Measurements from ENCODE around the gene RAD21L1.

Gene RAD21L1

DNA sequence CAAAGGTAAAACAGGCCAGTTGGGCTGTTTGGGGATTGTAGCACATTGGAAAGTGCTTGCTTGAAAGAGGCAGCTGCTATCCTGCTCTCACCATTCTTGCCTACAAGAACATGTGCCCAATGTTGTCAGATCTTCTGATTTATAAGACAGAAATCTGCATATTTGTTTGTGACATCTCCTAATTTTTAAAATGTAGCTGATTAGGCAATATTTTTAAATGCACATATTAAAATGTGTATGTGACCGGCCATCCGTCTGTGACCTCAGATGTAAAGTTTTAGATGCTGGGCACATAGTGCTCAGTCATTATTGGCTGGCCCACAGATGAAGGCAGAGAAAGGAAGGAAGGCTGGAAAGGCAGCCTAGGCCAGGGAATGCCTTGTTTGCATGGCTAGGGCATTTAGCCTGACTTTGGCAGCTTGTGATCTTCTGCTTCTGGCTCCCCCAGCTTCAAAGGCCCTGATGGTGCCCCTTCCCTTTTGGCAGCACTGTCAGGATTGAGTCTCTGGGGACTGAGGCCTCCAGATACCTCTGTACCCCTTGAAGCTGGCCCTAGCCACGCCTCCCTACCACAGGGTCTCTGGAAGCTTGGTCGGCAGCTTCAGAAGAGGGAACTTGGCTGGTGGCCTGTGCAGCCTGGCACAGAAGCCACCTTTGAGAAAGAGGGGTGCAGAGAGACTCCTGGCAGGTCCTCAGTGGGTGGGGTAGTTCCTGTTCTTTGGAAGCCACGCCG lies 46.7 kb downstream of the RAD21L1 start:
- no peak for DNase-seq (ENCODE audit: low read depth in 2 of 2)

DNA sequence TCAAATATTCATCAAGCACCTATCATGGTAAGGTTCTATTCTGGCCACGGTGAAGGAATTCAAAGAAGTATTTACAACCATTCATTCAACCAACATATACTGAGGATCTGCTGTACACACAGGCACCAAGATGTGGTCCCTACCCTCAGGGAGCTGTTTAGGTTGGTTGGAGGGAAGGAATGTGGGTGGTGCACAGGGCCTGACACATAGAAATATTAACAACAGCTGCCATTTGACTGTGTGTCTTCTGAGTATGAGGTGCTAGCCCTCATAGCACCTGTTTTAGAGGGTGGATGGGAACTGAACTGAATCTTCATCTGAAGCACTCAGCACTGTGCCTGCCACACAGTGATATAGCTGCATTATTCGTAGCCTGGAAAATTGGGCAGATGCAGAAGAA lies 47.5 kb downstream of the RAD21L1 start:
- no peak for DNase-seq (ENCODE audit: low read depth in 2 of 2)

DNA sequence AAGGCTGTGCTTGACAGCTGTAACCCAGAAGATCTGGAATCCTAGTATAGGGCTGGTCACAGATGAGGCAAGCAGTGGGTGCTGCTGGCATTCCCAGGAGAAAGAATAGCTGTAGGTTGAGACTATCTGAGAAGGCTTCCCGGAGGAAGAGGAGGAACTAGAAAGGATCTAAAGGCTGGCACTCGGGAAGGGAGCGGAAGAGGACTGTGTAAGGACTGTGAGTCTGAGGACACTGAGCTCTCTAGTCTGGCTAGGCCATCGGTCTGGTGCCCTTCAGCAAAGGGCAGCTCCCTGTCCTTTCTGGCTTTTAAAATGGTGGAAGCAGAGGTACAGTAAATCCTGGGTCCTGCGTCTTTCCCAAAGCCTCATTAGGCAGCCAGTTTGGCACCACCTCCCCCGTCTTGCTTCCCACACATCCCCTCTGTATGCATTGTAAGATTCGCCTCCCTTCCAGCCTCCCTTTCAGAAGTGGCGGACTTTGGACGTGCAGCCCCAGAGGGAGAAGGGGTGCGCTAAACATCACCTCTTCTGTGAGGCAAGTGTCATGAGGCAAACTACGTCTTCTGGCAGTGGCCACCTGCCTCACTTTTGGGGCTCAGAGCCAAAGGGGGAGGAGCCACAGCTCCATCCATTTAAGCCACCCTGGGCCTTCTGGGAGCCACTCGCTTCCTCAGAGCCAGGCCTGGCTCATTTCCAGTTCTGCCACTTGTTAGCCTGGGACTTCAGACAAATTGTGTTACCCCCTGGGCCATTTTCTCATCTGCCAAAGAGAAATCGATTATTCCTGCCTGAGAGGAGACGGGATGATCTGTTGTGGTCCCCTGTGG lies 48.9 kb downstream of the RAD21L1 start:
- no peak for DNase-seq (ENCODE audit: low read depth in 2 of 2)

DNA sequence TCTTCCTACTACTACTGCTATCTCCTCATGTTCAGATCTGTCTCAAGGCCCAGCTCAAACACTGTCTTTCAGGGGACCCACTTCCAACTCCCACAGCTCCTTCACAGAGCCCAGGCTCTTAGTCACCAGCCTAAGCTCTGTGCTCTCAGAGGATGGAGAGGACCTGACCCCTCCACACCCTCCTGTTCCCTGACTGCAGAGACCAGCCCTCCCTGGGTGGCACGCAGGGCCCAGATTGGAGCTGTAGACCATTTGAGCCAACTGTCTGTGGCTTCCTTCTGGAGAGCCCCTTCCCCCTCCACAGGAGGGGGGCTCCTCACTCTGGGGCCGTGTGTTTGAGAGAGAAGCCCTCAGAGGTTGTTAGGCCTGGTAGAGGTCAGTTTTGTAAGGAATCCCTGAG lies 50.1 kb downstream of the RAD21L1 start:
- DNase-seq (ENCODE audit: low read depth in 2 of 2): no peak

DNA sequence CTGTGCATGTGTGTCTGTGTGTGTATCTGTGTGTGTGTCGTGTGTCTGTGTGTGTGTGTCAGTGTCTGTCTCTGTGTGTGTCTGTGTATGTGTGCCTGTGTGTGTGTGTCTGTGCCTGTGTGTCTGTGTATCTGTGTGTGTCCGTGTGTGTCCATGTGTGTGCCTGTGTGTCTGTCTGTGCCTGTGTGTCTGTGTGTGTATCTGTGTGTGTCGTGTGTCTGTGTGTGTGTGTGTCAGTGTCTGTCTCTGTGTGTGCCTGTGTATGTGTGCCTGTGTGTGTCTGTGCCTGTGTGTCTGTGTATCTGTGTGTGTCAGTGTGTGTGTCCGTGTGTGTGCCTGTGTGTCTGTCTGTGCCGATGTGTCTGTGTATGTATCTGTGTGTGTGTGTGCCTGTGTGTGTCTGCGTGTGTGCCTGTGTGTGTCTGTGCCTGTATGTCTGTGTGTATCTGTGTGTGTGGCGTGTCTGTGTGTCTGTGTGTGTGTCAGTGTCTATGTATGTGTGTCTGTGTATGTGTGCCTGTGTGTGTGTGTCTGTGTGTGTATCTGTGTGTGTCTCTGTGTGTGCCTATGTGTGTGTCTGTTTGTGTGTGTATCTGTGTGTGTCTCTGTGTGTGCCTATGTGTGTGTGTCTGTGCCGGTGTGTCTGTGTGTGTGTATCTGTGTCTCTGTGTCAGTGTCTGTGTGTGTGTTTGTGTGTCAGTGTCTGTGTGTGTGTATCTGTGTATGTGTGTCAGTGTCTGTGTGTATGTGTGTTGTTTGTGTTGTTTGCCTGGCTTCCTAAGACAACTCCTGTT lies 51.9 kb downstream of the RAD21L1 start:
- no peak for DNase-seq (ENCODE audit: low read depth in 2 of 2)

DNA sequence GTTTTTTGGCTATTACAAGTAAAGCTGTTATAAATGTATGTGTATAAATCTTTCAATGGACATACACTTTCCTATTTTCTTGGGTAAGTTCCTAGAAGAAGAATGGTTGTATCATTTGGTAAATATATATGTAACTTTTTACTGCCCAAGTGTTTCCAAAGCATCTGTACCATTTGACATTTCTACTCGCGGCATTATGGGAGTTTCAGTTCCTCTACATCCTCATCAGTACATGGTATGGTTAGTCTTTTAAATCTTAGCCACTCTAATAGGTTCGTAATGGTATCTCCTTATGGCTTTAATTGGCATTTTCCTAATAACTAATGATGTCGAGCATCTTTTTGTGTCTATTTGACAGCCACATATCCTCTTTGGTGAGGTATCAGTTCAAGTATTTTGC lies 53.1 kb downstream of the RAD21L1 start:
- DNase-seq (ENCODE audit: low read depth in 2 of 2): no peak

DNA sequence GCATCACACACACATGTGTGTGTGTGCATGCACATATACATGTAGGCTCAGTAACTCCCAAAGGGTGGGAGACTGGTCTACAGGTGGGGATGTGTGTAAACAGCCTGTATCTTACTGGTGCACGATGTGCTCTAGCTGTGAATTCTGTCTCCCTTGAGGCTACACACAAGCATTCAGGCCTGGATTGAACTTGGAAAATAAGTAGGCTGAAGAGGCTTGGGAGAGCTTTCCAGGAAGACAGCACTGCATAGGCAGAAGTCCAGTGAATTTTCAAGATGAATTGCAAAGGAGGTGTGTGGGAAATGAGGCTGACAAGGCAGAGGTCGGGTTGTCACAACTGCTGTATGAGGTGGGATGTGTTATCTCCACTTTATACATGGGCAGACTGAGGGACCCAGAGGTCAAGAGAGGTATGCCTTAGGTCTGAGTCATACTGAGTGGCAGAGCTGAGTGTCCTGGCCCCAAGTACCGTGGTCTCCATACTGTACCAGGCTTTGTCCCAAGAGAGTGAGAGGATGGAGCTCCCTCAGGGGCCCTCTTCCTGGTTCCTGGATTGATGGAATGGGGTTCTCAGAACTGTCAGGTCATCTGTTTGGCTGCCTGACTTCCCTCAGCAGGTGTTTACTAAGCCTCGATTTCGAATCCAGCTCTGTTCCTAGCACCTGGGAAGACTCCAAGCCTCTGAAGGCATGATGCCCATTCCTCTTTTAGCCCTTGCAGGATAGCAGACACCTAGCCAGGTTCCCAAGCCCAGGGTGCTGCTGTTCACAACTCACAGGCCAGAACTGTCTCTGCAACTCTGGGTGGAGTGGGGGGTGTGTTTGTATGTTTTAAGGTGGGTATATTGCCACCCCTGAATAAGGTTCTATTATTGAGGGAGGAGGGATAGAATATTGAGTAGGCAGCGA lies 54.6 kb downstream of the RAD21L1 start:
- no peak for DNase-seq (ENCODE audit: low read depth in 2 of 2)

DNA sequence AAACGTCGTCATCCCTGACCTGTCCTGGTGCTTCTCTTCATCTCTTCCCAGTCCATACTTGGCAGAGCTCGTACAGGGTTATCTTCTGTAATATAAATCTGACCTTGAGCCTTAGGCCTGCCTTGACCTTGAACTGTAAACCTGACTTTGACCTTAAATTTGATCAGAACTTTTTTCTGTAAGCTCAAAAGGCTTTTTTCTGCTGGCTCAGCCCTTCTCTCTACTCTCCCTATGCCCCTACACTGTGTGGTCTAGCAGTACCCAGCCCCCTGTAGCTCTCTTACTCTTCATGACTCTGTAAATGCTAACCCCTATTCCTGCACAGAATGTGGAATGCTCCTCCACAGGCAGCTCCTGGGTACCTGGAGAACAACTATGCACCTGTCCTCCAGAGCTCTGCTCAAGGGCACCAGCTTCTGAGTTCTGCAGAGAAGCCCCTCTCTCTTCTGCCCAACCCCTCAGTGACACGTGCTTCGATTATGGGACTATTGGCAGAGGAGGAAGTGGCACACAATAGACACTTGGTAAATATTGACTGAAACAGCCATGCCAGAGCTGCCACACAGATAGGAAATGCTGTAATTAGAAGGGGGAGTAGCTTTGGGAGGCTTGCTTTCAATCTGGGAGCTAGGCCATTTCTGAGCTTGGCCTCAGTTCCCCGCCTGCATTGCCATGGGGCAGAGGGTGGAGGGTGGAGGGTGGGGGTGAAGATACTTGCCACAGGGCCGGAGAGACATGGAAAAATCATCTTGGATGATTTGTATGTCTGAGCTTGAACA lies 55.6 kb downstream of the RAD21L1 start:
- DNase-seq (ENCODE audit: low read depth in 2 of 2): no peak

DNA sequence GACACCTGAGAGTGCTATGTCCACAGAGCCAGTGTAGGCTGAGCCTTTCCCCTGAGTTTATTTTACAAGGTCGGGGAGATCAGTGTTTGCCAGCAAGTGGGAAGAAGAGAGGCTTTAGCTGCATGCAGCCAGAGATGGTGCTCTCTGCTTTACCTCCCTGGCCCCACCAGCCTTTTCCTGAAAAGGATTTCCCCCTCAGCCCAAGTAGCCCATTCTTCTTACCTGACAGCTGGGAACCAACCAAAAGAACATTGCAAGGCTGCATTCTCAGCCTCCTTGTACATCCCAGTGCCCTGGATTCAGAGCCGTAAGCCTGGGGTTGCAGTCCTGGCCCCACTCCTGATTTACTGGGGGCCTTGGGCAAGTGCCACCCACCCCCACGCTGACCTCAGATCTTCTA lies 57.1 kb downstream of the RAD21L1 start:
- DNase-seq (ENCODE audit: low read depth in 2 of 2): no peak

DNA sequence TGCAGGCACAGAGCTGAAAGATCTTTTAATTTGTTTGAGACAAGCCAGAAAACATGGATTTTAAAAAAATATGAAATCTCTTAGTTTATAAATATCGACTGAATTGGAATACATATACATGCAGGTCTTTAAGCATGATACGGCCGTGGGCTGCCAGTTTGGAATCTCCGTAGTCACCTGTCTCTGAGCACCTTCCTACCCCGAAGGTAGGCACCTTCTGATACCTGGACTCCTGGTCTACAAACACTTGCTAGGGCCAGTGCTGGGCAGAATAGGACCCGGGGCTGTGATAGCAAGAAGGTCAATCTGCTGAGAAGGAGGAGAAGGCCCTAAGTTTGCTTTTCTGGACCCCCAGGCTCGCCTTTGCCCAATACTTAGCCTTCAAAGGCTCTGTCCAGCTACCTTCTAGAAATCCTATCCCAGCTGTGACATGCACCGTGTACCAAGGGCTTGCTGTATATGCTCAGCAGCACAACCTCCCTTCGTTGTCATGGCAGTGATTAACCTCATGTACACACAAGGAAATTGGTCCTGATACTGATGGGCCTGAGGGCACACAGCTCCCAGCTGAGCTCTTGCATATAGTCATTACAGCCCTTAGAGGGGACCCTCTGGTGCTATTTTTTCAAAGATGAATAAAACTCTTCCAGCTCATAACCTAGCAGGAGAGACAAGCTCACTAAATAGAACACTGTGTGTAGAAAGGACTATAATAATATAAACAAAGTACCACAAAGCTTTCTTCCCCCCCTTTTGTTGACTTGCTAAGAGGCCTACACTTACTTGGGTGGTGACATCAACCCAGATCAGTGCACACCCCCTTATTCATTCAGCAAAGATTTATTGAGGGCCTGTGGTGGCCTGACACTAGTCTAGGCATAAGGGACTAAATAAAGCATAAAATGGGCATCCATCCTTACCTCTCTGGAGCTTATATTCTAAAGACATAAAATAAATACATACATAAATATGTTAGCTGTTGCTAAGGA lies 58.0 kb downstream of the RAD21L1 start:
- DNase-seq (ENCODE audit: low read depth in 2 of 2): no peak

DNA sequence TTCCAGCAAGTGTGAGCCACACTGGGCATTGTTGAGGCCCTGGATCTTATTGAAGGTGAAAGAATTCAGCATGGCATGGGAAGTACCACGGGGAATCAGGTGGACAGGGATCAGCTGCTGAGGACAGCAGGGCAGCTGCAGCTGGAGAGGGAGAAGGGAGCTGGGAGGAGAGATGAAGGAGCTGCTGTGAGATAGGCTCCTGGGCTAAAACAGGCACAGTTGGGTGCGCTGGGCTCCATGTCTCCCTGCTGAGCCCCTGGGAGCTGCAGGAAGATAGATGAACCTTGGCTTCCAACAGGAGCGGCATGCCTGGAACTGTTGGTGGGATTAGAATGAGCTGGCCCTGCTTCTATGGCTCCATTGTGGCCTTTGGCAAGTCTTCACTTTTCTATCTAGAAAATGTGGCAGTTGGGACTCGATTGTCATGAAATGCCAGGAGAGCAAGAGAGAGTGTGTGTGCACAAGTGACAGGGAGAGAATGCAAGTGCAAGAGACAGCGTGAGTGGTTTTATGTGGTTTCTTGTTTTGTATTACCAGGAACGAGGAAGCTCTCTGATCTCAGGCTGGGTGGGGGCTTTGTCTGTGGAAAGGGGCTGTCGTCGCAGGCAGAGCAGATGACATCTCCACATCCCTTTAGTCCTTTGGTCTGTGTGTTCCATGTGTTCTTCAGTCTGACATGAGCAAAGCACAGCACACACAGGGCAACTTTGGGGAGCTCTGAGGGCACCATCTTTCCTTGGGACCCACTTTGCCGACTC lies 60.6 kb downstream of the RAD21L1 start:
- no peak for DNase-seq (ENCODE audit: low read depth in 2 of 2)

DNA sequence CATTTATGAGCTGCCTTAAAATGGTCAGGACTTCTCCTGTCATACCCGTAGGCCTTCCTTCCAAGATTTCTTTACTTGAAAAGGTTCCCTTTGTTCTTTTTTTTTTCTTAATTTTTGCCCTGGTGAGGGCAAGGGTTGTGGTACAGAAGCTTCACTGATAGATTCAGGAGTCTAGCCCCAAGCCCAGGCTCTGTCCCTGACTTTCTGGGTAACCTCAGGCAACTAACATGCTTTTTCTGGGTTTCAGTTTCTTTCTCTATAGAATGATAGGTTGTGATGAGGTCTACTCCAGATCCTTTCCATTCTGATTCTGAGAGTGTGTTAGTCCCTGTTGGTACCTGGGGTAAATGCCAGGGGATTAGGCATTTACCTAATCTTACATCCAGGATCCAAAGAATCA lies 61.5 kb downstream of the RAD21L1 start:
- no peak for DNase-seq (ENCODE audit: low read depth in 2 of 2)

DNA sequence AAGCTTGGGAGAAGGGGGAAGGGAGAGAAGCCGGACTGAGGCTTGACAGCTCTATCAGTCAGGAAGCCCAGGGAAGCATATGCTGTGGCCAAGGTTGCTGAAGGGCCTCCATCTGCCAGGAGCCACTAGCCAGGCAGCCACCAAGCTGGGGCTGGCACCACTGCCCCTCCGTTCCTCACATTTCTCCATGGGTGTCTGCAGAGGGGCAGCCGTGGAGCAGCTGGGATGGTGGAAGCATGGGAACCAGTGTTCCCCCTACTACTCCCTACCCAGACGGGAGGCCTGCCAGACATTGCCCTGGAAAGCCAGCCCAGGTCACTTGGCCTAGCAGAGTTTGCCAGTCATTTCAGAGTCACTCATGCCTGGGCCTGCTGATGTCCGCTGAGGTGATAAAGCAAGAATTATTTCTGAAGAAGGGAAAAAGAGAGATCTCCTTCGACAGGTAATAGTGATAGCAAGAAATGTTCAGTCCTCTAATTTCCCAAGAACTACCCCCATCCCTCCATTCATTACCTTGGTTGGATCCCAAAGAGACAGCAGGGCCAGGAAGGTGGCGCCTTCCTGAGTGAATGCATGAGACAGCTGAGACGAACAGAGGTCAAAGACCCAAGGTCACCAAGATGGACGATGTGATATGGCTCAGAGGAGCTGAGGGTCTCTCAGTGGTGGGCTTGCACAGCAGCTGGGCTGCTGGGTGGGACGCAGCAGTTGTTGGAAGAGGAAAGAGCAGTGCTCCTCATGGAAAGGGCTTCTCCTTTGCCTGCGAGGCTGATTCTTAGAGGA lies 62.1 kb downstream of the RAD21L1 start:
- DNase-seq (ENCODE audit: low read depth in 2 of 2): no peak

DNA sequence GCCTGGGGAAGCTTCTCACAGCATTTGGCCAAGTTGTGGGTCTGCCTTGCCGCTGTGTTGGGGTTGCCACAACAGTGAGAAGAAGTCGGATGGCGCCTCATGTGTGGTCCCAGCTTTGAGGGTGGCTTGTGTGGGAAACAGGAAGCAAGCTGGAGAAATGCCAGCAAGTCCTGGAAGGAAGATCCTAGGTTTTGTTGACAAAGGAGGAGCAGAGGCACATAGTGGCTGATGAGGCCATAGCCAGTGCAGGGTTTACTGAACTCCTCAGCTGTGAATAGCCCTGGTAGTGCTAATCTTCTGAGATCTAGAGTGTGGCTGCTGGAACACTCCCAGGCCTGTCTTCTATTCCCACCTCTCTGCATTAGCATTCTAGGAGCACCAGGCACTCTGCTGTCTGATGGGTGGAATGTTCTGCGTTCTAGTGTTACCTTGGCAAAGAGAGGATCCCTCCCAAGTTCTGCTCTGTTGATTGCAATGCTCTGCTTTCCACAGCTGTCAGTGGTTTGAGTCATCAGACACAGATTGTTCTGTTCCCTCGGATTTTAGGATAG lies 65.4 kb downstream of the RAD21L1 start:
- no peak for DNase-seq (ENCODE audit: low read depth in 2 of 2)

DNA sequence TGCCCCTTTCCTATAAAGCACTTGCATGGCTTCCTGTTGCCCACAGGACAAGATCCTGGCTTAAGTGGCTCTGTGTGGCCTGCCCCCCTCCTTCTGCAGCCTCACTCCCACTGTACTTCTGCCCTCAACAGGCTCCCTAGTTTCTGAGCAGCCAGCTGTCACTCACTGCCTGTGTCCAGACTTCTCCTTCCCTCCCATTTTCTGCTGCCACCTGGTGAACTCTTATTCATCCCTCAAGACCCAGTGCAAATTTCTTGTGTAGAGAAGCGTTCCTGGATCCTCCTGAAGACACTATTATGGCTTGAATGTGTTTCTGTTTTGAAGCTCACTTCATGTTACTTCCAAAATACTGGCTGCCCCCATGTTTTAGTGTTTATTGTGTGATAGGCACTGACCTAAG lies 66.8 kb downstream of the RAD21L1 start:
- no peak for DNase-seq (ENCODE audit: low read depth in 2 of 2)

DNA sequence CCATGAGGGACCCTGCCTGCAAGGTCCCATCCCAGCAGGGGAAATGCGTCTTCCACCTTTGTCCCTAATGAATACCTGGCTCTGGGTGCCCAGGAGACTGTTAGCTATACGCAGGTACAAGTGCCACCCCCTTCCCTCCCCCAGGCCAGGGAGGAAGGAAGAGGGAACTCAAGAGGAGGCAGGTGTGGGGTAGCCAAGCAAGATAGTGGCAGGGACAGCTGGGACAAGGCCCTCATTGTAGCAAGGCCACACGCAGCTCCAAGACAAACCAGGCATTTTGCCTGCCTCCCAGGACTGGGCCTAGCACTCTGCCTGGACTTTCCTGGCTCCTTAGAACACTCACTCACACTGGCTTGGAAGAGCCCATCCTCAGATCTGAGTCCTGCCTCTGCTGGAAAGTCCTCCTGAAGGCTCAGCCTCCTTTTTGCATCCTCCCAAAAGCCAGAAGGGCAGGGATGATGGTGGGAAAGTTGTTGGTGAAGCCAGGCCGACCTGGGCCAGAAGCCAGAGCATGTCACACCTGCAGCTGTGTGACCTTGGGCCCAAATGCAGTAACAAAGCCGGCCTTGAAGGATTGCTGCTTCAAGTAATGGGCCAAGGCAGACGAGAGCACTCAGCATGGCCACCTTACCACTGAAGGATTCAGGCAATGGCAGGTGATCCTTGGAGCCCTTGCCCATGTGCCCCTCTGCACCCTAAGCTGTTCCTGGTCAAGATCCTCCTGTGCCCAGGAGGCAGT lies 68.0 kb downstream of the RAD21L1 start:
- DNase-seq (ENCODE audit: low read depth in 2 of 2): no peak

DNA sequence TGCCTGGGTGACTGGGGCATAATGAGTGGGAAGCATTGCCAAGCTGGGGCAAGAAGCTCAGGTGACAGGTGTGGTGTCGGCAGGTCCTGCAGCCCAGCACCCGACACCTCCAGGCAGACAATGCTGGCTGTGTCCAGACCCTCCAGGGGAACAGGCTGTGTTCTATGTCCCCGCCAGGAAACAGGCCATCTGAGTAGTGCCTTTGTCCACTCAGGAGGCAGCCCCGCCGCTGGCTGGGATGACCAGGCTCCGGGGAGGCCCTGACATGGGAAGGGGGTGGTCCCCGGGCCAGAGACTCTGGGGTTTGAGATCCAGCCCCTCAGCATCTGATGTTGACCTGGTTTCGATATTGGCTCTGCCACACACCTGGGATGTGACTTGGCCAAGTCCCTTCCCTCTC lies 68.7 kb downstream of the RAD21L1 start:
- no peak for DNase-seq (ENCODE audit: low read depth in 2 of 2)
